Measurements from ENCODE around the gene WNT9A.
"Not testable (repeated sequence)": the region's sequence is repeated elsewhere in the genome, so short reads cannot be mapped to it uniquely, and the experiment has no call there.

The WNT9A gene

GRCh38 chr1:227888404-227889046 lies 59.2 kb downstream of the WNT9A start:
- no peaks in the 10 kb centered on the region for H3K9me3 Mint-ChIP-seq
- H3K36me3 Mint-ChIP-seq (ENCODE audit: low read depth) = no peaks in the 10 kb centered on the region
- DNase-seq = peak; percentile 35
- H3K4me3 Mint-ChIP-seq = no peak overlapping the region
- H3K27me3 Mint-ChIP-seq = no peaks in the 10 kb centered on the region
- H3K4me1 Mint-ChIP-seq (ENCODE audit: low read depth) = peaks cover 23% of the 10 kb centered on the region
- no peak overlapping the region for H3K27ac Mint-ChIP-seq

- DNase-seq = peak; percentile 50
- Mint-ChIP-seq H3K27me3 (no peaks in the 10 kb centered on the region), H3K4me1 (ENCODE audit: low read depth) (peaks cover 23% of the 10 kb centered on the region), H3K4me3 (no peak overlapping the region), H3K36me3 (ENCODE audit: low read depth) (no peaks in the 10 kb centered on the region), H3K27ac (no peak overlapping the region), H3K9me3 (no peaks in the 10 kb centered on the region)
Measured at GRCh38 chr1:227887697-227888403, 59.9 kb downstream of the WNT9A start.

- Mint-ChIP-seq H3K36me3 (ENCODE audit: low read depth) (no peaks in the 10 kb centered on the region), H3K27ac (no peak overlapping the region), H3K9me3 (no peaks in the 10 kb centered on the region), H3K4me3 (no peak overlapping the region), H3K27me3 (no peaks in the 10 kb centered on the region), H3K4me1 (ENCODE audit: low read depth) (peaks cover 25% of the 10 kb centered on the region)
- DNase-seq = peak; percentile 57
Measured at GRCh38 chr1:227886993-227887696, 60.6 kb downstream of the WNT9A start.

- Mint-ChIP-seq H3K27ac (no peak overlapping the region), H3K36me3 (ENCODE audit: low read depth) (no peaks in the 10 kb centered on the region), H3K27me3 (no peaks in the 10 kb centered on the region), H3K4me1 (ENCODE audit: low read depth) (peaks cover 25% of the 10 kb centered on the region), H3K4me3 (no peak overlapping the region), H3K9me3 (no peaks in the 10 kb centered on the region)
- no peak for DNase-seq
Measured at GRCh38 chr1:227886503-227886961, 61.2 kb downstream of the WNT9A start.

GRCh38 chr1:227885648-227886502 lies 61.9 kb downstream of the WNT9A start:
- Mint-ChIP-seq H3K4me3 (peak overlapping the region; percentile 10), H3K36me3 (ENCODE audit: low read depth) (no peaks in the 10 kb centered on the region), H3K27me3 (no peaks in the 10 kb centered on the region), H3K27ac (peak overlapping the region; percentile 59), H3K9me3 (no peaks in the 10 kb centered on the region), H3K4me1 (ENCODE audit: low read depth) (peaks cover 25% of the 10 kb centered on the region)
- peak; percentile 38 for DNase-seq

- peak overlapping the region; percentile 10 for H3K4me3 Mint-ChIP-seq
- H3K4me1 Mint-ChIP-seq (ENCODE audit: low read depth) = peaks cover 25% of the 10 kb centered on the region
- H3K27me3 Mint-ChIP-seq = no peaks in the 10 kb centered on the region
- H3K9me3 Mint-ChIP-seq = no peaks in the 10 kb centered on the region
- H3K27ac Mint-ChIP-seq = peak overlapping the region; percentile 59
- peak; percentile 63 for DNase-seq
- no peaks in the 10 kb centered on the region for H3K36me3 Mint-ChIP-seq (ENCODE audit: low read depth)
Measured at GRCh38 chr1:227885135-227885647, 62.5 kb downstream of the WNT9A start.

- peak; percentile 25 for DNase-seq
- H3K36me3 Mint-ChIP-seq (ENCODE audit: low read depth) = no peaks in the 10 kb centered on the region
- H3K27ac Mint-ChIP-seq = no peak overlapping the region
- no peaks in the 10 kb centered on the region for H3K9me3 Mint-ChIP-seq
- H3K27me3 Mint-ChIP-seq = no peaks in the 10 kb centered on the region
- no peak overlapping the region for H3K4me3 Mint-ChIP-seq
- H3K4me1 Mint-ChIP-seq (ENCODE audit: low read depth) = peaks cover 25% of the 10 kb centered on the region
Measured at GRCh38 chr1:227884370-227885134, 63.2 kb downstream of the WNT9A start.

- Mint-ChIP-seq H3K27me3 (no peaks in the 10 kb centered on the region), H3K4me1 (ENCODE audit: low read depth) (peaks cover 25% of the 10 kb centered on the region), H3K4me3 (no peak overlapping the region), H3K9me3 (no peaks in the 10 kb centered on the region), H3K36me3 (ENCODE audit: low read depth) (no peaks in the 10 kb centered on the region), H3K27ac (no peak overlapping the region)
- peak; percentile 28 for DNase-seq
Measured at GRCh38 chr1:227883641-227884301, 64.0 kb downstream of the WNT9A start.

GRCh38 chr1:227883073-227883520 lies 64.6 kb downstream of the WNT9A start:
- peak; percentile 25 for DNase-seq
- Mint-ChIP-seq H3K4me1 (ENCODE audit: low read depth) (peaks cover 25% of the 10 kb centered on the region), H3K4me3 (no peak overlapping the region), H3K9me3 (no peaks in the 10 kb centered on the region), H3K36me3 (ENCODE audit: low read depth) (no peaks in the 10 kb centered on the region), H3K27me3 (no peaks in the 10 kb centered on the region), H3K27ac (no peak overlapping the region)

- no peaks in the 10 kb centered on the region for H3K9me3 Mint-ChIP-seq
- DNase-seq = no peak
Measured at GRCh38 chr1:227880342-227880924, 67.3 kb downstream of the WNT9A start.

GRCh38 chr1:227877810-227878209 lies 69.9 kb downstream of the WNT9A start:
- H3K27me3 Mint-ChIP-seq; DNase-seq; H3K4me3 Mint-ChIP-seq; H3K9me3 Mint-ChIP-seq; H3K4me1 Mint-ChIP-seq (ENCODE audit: low read depth); H3K27ac Mint-ChIP-seq; H3K36me3 Mint-ChIP-seq (ENCODE audit: low read depth): not testable (repeated sequence)

More at GRCh38 chr1:227880342-227880924, 67.3 kb downstream of the WNT9A start:
- no peaks in the 10 kb centered on the region for H3K36me3 Mint-ChIP-seq (ENCODE audit: low read depth)
- H3K4me3 Mint-ChIP-seq = no peak overlapping the region
- peaks cover 10% of the 10 kb centered on the region for H3K4me1 Mint-ChIP-seq (ENCODE audit: low read depth)
- no peak overlapping the region for H3K27ac Mint-ChIP-seq
- no peaks in the 10 kb centered on the region for H3K27me3 Mint-ChIP-seq

- peaks cover 30% of the 10 kb centered on the region for H3K4me1 Mint-ChIP-seq (ENCODE audit: low read depth)
- DNase-seq = peak; percentile 24
- not testable (repeated sequence) for H3K9me3 Mint-ChIP-seq; H3K27me3 Mint-ChIP-seq; H3K27ac Mint-ChIP-seq; H3K4me3 Mint-ChIP-seq; H3K36me3 Mint-ChIP-seq (ENCODE audit: low read depth)
Measured at GRCh38 chr1:227871892-227872291, 75.8 kb downstream of the WNT9A start.

- Mint-ChIP-seq H3K4me3 (no peak overlapping the region), H3K27me3 (no peaks in the 10 kb centered on the region), H3K4me1 (ENCODE audit: low read depth) (peaks cover 30% of the 10 kb centered on the region), H3K36me3 (ENCODE audit: low read depth) (no peaks in the 10 kb centered on the region), H3K27ac (no peak overlapping the region), H3K9me3 (no peaks in the 10 kb centered on the region)
- DNase-seq = no peak
Measured at GRCh38 chr1:227870366-227870765, 77.4 kb downstream of the WNT9A start.

Data from activated T-cell treated with anti-CD3 and anti-CD28 coated beads, Interleukin-2, amount 50 U/mL, for 24 hours (primary cell).